ENCODE results near the gene MTOR. TPM values are rescaled to one million over a fixed set of nuclear protein-coding genes. Genes with fewer than 3 reads are reported as not detected.

Gene MTOR
- total RNA-seq, 4 donors from 2014 or later, result 40.4 to 51.4 (median 49.6) TPM

DNA sequence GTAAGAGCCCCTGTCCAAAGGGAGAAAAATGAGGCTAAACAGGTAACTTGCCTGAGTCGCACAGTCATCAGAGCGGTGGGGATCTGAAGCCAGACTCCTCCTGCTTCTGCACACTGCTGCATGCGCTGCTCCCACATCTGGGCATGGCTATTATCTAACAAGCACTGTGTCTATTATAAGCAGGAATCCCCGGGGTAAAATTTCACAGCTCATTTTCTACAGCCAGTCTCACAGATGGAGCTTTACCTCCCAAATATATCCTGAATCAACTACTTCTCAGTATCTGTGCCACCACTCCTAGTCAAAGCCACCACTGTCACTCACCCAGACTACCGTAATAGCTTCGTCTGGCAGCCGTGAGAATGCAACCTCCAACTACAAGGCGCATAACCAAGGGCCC is 9.8 kb downstream of the MTOR start:
- TF ChIP-seq POLR2A (IDR thresholded peaks at IDR 0.05) (no peak), EP300 (IDR thresholded peaks at IDR 0.05) (no peak)
- Histone ChIP-seq H3K4me1 (no peaks in the 10 kb centered on the region), H3K9me3 (no peaks in the 10 kb centered on the region), H3K27ac (no peak overlapping the region), H3K4me3 (no peak overlapping the region), H3K27me3 (no peaks in the 10 kb centered on the region), H3K36me3 (peaks cover under 1 to 90% (median 26%) of the 10 kb centered on the region in 3 donors)
- WGBS, 2 donors, result 85 to 93% methylated on average over 8 of the region's 8 CpGs
- DNase-seq (ENCODE audit: low spot score in 2 of 2), result no peak

DNA sequence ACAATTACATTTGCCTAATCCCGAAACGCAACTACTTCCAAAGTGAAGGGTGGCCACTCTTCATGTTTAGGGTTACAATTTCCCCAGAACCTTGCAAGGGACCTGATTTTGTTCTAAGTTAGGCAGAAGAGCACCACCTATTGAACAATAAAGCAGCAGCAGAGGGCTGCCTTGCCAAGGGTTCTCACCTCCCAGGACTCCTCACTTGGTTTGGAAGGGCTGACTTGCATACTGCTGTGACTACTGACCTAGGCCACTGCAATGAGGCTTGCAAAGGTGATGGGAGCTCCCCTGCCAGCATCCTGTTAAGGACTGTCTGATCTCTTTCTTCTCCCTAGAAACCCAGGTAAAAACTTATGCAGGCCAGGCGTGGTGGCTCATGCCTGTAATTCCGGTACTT is 14.2 kb downstream of the MTOR start:
- no peak for DNase-seq (ENCODE audit: low spot score in 2 of 2)
- H3K36me3 ChIP-seq, result peaks cover 2 to 88% (median 25%) of the 10 kb centered on the region in 3 donors
- TF ChIP-seq, protein P1, sequence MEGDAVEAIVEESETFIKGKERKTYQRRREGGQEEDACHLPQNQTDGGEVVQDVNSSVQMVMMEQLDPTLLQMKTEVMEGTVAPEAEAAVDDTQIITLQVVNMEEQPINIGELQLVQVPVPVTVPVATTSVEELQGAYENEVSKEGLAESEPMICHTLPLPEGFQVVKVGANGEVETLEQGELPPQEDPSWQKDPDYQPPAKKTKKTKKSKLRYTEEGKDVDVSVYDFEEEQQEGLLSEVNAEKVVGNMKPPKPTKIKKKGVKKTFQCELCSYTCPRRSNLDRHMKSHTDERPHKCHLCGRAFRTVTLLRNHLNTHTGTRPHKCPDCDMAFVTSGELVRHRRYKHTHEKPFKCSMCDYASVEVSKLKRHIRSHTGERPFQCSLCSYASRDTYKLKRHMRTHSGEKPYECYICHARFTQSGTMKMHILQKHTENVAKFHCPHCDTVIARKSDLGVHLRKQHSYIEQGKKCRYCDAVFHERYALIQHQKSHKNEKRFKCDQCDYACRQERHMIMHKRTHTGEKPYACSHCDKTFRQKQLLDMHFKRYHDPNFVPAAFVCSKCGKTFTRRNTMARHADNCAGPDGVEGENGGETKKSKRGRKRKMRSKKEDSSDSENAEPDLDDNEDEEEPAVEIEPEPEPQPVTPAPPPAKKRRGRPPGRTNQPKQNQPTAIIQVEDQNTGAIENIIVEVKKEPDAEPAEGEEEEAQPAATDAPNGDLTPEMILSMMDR (IDR thresholded peaks at IDR 0.05), result no peak
- no peak for TF ChIP-seq EP300 (IDR thresholded peaks at IDR 0.05)
- TF ChIP-seq POLR2A (IDR thresholded peaks at IDR 0.05), result no peak
- no peaks in the 10 kb centered on the region for H3K27me3 ChIP-seq
- H3K4me1 ChIP-seq, result no peaks in the 10 kb centered on the region
- 84 to 94% methylated on average over 4 of the region's 4 CpGs for WGBS, 2 donors
- no peak overlapping the region for H3K27ac ChIP-seq
- H3K9me3 ChIP-seq, result no peaks in the 10 kb centered on the region
- H3K4me3 ChIP-seq, result no peak overlapping the region

DNA sequence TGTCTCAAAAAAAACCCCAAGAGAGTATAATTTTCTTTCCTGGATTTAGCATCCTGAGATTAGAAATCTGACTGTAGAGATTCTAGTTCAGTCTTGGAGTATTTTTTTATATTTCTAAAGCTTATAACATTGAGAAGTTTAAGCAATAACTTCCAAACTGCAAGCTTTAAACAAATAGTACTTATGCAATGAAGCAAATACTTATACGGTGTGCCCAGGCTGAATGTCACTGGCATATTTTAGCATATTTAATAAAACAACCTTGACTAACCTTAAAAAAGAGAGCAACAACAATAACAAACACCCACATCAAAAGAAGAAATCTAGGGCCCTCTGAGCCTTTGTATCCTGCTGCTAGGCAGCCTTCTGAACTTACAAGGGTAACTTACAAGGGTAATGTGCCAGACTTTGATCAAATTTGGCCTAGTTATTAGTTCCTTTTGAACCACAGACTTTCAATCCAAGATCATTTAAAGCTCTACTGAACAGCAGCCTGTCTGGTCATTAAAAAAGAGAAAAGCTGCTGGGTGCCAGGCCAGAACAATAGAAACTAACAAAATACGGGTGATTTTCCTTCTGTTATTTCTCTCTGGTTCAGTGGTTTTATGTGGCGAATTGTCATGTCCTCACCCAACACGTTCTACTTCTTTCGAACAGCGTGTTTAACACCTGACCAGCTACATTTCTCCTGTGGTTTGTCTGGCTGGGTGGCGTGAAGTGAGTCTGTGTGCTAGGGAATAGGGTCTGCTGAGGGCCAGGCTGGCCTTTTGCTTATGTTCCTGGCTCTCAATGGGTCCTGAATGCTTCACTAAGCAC is 16.2 kb downstream of the MTOR start:
- H3K27me3 ChIP-seq, result no peaks in the 10 kb centered on the region
- no peak overlapping the region for H3K27ac ChIP-seq
- no peak overlapping the region for H3K4me3 ChIP-seq
- DNase-seq (ENCODE audit: low spot score in 2 of 2), result no peak
- 80 to 86% methylated on average over 7 of the region's 7 CpGs for WGBS, 2 donors
- TF ChIP-seq, protein P1 (IDR thresholded peaks at IDR 0.05), result no peak
- TF ChIP-seq POLR2A (IDR thresholded peaks at IDR 0.05) (no peak), EP300 (IDR thresholded peaks at IDR 0.05) (no peak)
- H3K9me3 ChIP-seq, result no peaks in the 10 kb centered on the region
- peaks cover 5 to 86% (median 21%) of the 10 kb centered on the region in 3 donors for H3K36me3 ChIP-seq
- no peaks in the 10 kb centered on the region for H3K4me1 ChIP-seq

GRCh38 chr1:11245248-11245647 is 17.1 kb downstream of the MTOR start:
- no peaks in the 10 kb centered on the region for H3K27me3 ChIP-seq
- no peak overlapping the region for H3K27ac ChIP-seq
- TF ChIP-seq POLR2A (IDR thresholded peaks at IDR 0.05) (no peak), EP300 (IDR thresholded peaks at IDR 0.05) (no peak)
- TF ChIP-seq, protein P1 (IDR thresholded peaks at IDR 0.05), result no peak
- H3K9me3 ChIP-seq, result no peaks in the 10 kb centered on the region
- WGBS, 2 donors, result 82 to 90% methylated on average over 3 of the region's 3 CpGs
- no peak overlapping the region for H3K4me3 ChIP-seq
- H3K36me3 ChIP-seq, result peaks cover 5 to 85% (median 24%) of the 10 kb centered on the region in 3 donors
- no peaks in the 10 kb centered on the region for H3K4me1 ChIP-seq
- DNase-seq (ENCODE audit: low spot score in 2 of 2), result no peak

- Histone ChIP-seq H3K36me3 (peaks cover 6 to 97% (median 27%) of the 10 kb centered on the region in 3 donors), H3K27me3 (no peaks in the 10 kb centered on the region), H3K9me3 (no peaks in the 10 kb centered on the region), H3K27ac (no peak overlapping the region), H3K4me1 (no peaks in the 10 kb centered on the region), H3K4me3 (no peak overlapping the region)
- DNase-seq (ENCODE audit: low spot score in 2 of 2), result no peak
- TF ChIP-seq, protein P1 (IDR thresholded peaks at IDR 0.05), result no peak
- TF ChIP-seq EP300 (IDR thresholded peaks at IDR 0.05), result no peak
- TF ChIP-seq POLR2A (IDR thresholded peaks at IDR 0.05), result no peak
- WGBS, 2 donors, result 96 to 98% methylated on average over 7 of the region's 7 CpGs
Measured at GRCh38 chr1:11238311-11238710, 24.0 kb downstream of the MTOR start.
